ENCODE data around the gene DNAJC15.

DNA sequence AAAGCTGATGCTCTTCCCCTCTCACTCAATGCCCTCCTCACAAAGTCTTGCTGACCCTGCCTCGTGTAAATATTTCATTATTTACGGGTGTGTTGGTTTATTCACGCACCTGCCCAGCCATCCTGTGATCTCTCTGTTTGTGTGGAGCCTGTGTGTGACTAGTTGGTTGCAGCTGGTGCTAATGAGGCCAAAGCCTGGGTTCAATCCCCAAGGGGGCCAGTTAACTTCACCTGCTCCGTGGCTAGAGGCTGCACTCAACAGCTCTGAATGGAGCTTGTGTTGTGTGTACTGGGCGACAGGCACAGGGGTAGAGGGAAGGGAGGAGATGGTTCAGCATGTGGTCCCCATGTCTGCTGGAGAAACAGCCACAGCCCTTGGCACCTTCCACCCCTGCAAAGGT lies 109.5 kb downstream of the DNAJC15 start:
- no peak for TF ChIP-seq CTCF (conservative IDR thresholded peaks at IDR 0.05; ENCODE audit: low read length)
- TF ChIP-seq EZH2phosphoT487 (IDR thresholded peaks at IDR 0.05; ENCODE audit: borderline replicate concordance) = no peak

Measured in Loucy (cell line).